ENCODE measurements around the gene DDX41.

The DDX41 gene

GRCh38 chr5:177512736-177513380 is 3.9 kb downstream of the DDX41 start:
- no peak for DNase-seq

GRCh38 chr5:177511796-177512675 is 4.7 kb downstream of the DDX41 start:
- no peak for DNase-seq

GRCh38 chr5:177511181-177511580 is 5.6 kb downstream of the DDX41 start:
- no peak for DNase-seq

- no peak for DNase-seq
Measured at GRCh38 chr5:177510567-177511053, 6.2 kb downstream of the DDX41 start.

GRCh38 chr5:177509991-177510566 is 6.7 kb downstream of the DDX41 start:
- DNase-seq: no peak

GRCh38 chr5:177509381-177509951 is 7.3 kb downstream of the DDX41 start, which contains the start of gene DOK3:
TSS of gene DOK3 (minus strand) at chr5:177509826. CDS start at chr5:177509540, 286 bp downstream.
- DNase-seq: no peak

- no peak for DNase-seq
Measured at GRCh38 chr5:177508837-177509236, 7.9 kb downstream of the DDX41 start.

- DNase-seq: no peak
Measured at GRCh38 chr5:177508221-177508611, 8.5 kb downstream of the DDX41 start.

- DNase-seq: no peak
Measured at GRCh38 chr5:177507596-177508220, 9.1 kb downstream of the DDX41 start.

- DNase-seq: no peak
Measured at GRCh38 chr5:177507165-177507564, 9.6 kb downstream of the DDX41 start.

GRCh38 chr5:177505075-177505474 is 11.7 kb downstream of the DDX41 start:
- DNase-seq: no peak

- no peak for DNase-seq
Measured at GRCh38 chr5:177504086-177505056, 12.4 kb downstream of the DDX41 start.

- no peak for DNase-seq
Measured at GRCh38 chr5:177503351-177504085, 13.2 kb downstream of the DDX41 start.

GRCh38 chr5:177502886-177503285 is 13.9 kb downstream of the DDX41 start:
- DNase-seq: no peak

- DNase-seq: no peak
Measured at GRCh38 chr5:177501874-177502678, 14.7 kb downstream of the DDX41 start.

GRCh38 chr5:177500685-177501522 is 15.9 kb downstream of the DDX41 start:
- peak; percentile 42 for DNase-seq

GRCh38 chr5:177499842-177500241 is 16.9 kb downstream of the DDX41 start:
- DNase-seq: no peak

- no peak for DNase-seq
Measured at GRCh38 chr5:177498013-177498787, 18.6 kb downstream of the DDX41 start.
